Measurements from ENCODE around the gene E4F1. TPM values are rescaled to one million over a fixed set of nuclear protein-coding genes. Genes with fewer than 3 reads are reported as not detected.
"Not testable (repeated sequence)": the region's sequence is repeated elsewhere in the genome, so short reads cannot be mapped to it uniquely, and the experiment has no call there.

The E4F1 gene
- total RNA-seq, 1 donor, result 31.5 TPM

GRCh38 chr16:2238150-2238837, 14.9 kb downstream of the E4F1 start:
- H2AFZ ChIP-seq (ENCODE audit: low read length), result no peak overlapping the region
- H4K20me1 ChIP-seq (ENCODE audit: insufficient read depth, low read length), result peaks cover 18% of the 10 kb centered on the region
- peaks cover 30% of the 10 kb centered on the region for H3K36me3 ChIP-seq (ENCODE audit: insufficient read depth, low read length)
- no peak overlapping the region for H3K27ac ChIP-seq (ENCODE audit: low read depth, low read length)
- no peaks in the 10 kb centered on the region for H3K9me3 ChIP-seq (ENCODE audit: low read depth, low read length)
- peaks cover 6% of the 10 kb centered on the region for H3K4me1 ChIP-seq (ENCODE audit: insufficient read depth, low read length)
- H3K4me3 ChIP-seq (ENCODE audit: insufficient read depth, low read length), result no peak overlapping the region
- H3K27me3 ChIP-seq (ENCODE audit: insufficient read depth, low read length), result peaks cover 13% of the 10 kb centered on the region
- peak; percentile 72 for DNase-seq (ENCODE audit: insufficient read length, low spot score, missing footprints)
- TF ChIP-seq CTCF (IDR thresholded peaks at IDR 0.05; ENCODE audit: extremely low read depth, low read depth, low read length), result no peak
- H3K4me2 ChIP-seq (ENCODE audit: insufficient read depth, low read length), result no peak overlapping the region
- no peaks in the 10 kb centered on the region for H3K79me2 ChIP-seq (ENCODE audit: insufficient read depth, low read length)

- peaks cover 21% of the 10 kb centered on the region for H4K20me1 ChIP-seq (ENCODE audit: insufficient read depth, low read length)
- no peak overlapping the region for H3K4me3 ChIP-seq (ENCODE audit: insufficient read depth, low read length)
- H2AFZ ChIP-seq (ENCODE audit: low read length), result no peak overlapping the region
- H3K4me1 ChIP-seq (ENCODE audit: insufficient read depth, low read length), result peaks cover 6% of the 10 kb centered on the region
- H3K9me3 ChIP-seq (ENCODE audit: low read depth, low read length), result no peaks in the 10 kb centered on the region
- H3K27me3 ChIP-seq (ENCODE audit: insufficient read depth, low read length), result peaks cover 13% of the 10 kb centered on the region
- H3K79me2 ChIP-seq (ENCODE audit: insufficient read depth, low read length), result no peaks in the 10 kb centered on the region
- TF ChIP-seq CTCF (IDR thresholded peaks at IDR 0.05; ENCODE audit: extremely low read depth, low read depth, low read length), result no peak
- peaks cover 30% of the 10 kb centered on the region for H3K36me3 ChIP-seq (ENCODE audit: insufficient read depth, low read length)
- peak; percentile 95 for DNase-seq (ENCODE audit: insufficient read length, low spot score, missing footprints)
- H3K4me2 ChIP-seq (ENCODE audit: insufficient read depth, low read length), result no peak overlapping the region
- no peak overlapping the region for H3K27ac ChIP-seq (ENCODE audit: low read depth, low read length)
Measured at GRCh38 chr16:2238838-2239675, 15.7 kb downstream of the E4F1 start.

- Histone ChIP-seq H4K20me1 (ENCODE audit: insufficient read depth, low read length) (peaks cover 19% of the 10 kb centered on the region), H3K36me3 (ENCODE audit: insufficient read depth, low read length) (peaks cover 28% of the 10 kb centered on the region), H3K27me3 (ENCODE audit: insufficient read depth, low read length) (peaks cover 13% of the 10 kb centered on the region)
- DNase-seq (ENCODE audit: insufficient read length, low spot score, missing footprints); H3K9me3 ChIP-seq (ENCODE audit: low read depth, low read length); H3K79me2 ChIP-seq (ENCODE audit: insufficient read depth, low read length); H2AFZ ChIP-seq (ENCODE audit: low read length); H3K4me3 ChIP-seq (ENCODE audit: insufficient read depth, low read length); H3K4me1 ChIP-seq (ENCODE audit: insufficient read depth, low read length); H3K27ac ChIP-seq (ENCODE audit: low read depth, low read length); H3K4me2 ChIP-seq (ENCODE audit: insufficient read depth, low read length): not testable (repeated sequence)
Measured at GRCh38 chr16:2240331-2240730, 16.9 kb downstream of the E4F1 start.

- H2AFZ ChIP-seq (ENCODE audit: low read length), result no peak overlapping the region
- H3K4me2 ChIP-seq (ENCODE audit: insufficient read depth, low read length), result no peak overlapping the region
- H3K9me3 ChIP-seq (ENCODE audit: low read depth, low read length), result no peaks in the 10 kb centered on the region
- TF ChIP-seq CTCF (IDR thresholded peaks at IDR 0.05; ENCODE audit: extremely low read depth, low read depth, low read length), result no peak
- H3K27me3 ChIP-seq (ENCODE audit: insufficient read depth, low read length), result no peaks in the 10 kb centered on the region
- peaks cover 37% of the 10 kb centered on the region for H3K36me3 ChIP-seq (ENCODE audit: insufficient read depth, low read length)
- no peak overlapping the region for H3K27ac ChIP-seq (ENCODE audit: low read depth, low read length)
- no peaks in the 10 kb centered on the region for H3K4me1 ChIP-seq (ENCODE audit: insufficient read depth, low read length)
- H4K20me1 ChIP-seq (ENCODE audit: insufficient read depth, low read length), result peaks cover 8% of the 10 kb centered on the region
- peak; percentile 86 for DNase-seq (ENCODE audit: insufficient read length, low spot score, missing footprints)
- no peaks in the 10 kb centered on the region for H3K79me2 ChIP-seq (ENCODE audit: insufficient read depth, low read length)
- H3K4me3 ChIP-seq (ENCODE audit: insufficient read depth, low read length), result no peak overlapping the region
Measured at GRCh38 chr16:2242598-2242997, 19.2 kb downstream of the E4F1 start.

Measured in osteoblast (primary cell).